NAMALWA (cell line): ENCODE data around the gene UNCX.
"Not testable (repeated sequence)": the region's sequence is repeated elsewhere in the genome, so short reads cannot be mapped to it uniquely, and the experiment has no call there.

Experiments used
- DNase-seq: peaks from one replicate; pipeline ENCODE4 v3.0.0-alpha.2; 2015; ENCODE audit warnings: low spot score

Gene UNCX

GRCh38 chr7:1232623-1233332 lies at the start of gene UNCX:
TSS of gene UNCX (plus strand) at chr7:1232872. CDS start at chr7:1233018, 146 bp downstream.
- no peak for DNase-seq

GRCh38 chr7:1187127-1187526 lies 45.5 kb upstream of the UNCX start:
- no peak for DNase-seq

GRCh38 chr7:1188720-1189294 lies 43.9 kb upstream of the UNCX start:
- DNase-seq = no peak

GRCh38 chr7:1189986-1190772 lies 42.5 kb upstream of the UNCX start:
- no peak for DNase-seq

GRCh38 chr7:1192171-1192676 lies 40.4 kb upstream of the UNCX start:
- DNase-seq = no peak

- DNase-seq = no peak
Measured at GRCh38 chr7:1193593-1194424, 38.9 kb upstream of the UNCX start.

- DNase-seq = not testable (repeated sequence)
Measured at GRCh38 chr7:1196441-1196840, 36.2 kb upstream of the UNCX start.

- no peak for DNase-seq
Measured at GRCh38 chr7:1196950-1197349, 35.7 kb upstream of the UNCX start.

- DNase-seq = no peak
Measured at GRCh38 chr7:1197997-1198625, 34.6 kb upstream of the UNCX start.

- no peak for DNase-seq
Measured at GRCh38 chr7:1200045-1200444, 32.6 kb upstream of the UNCX start.

GRCh38 chr7:1201916-1202315 lies 30.8 kb upstream of the UNCX start:
- no peak for DNase-seq

- DNase-seq = not testable (repeated sequence)
Measured at GRCh38 chr7:1202914-1203313, 29.8 kb upstream of the UNCX start.

- DNase-seq = no peak
Measured at GRCh38 chr7:1204460-1205140, 28.1 kb upstream of the UNCX start.

GRCh38 chr7:1205742-1206141 lies 26.9 kb upstream of the UNCX start:
- DNase-seq = not testable (repeated sequence)

GRCh38 chr7:1209097-1209496 lies 23.6 kb upstream of the UNCX start:
- DNase-seq = no peak

GRCh38 chr7:1210321-1210978 lies 22.2 kb upstream of the UNCX start:
- DNase-seq = no peak

- no peak for DNase-seq
Measured at GRCh38 chr7:1210979-1211608, 21.6 kb upstream of the UNCX start.

GRCh38 chr7:1211611-1212010 lies 21.1 kb upstream of the UNCX start:
- DNase-seq = no peak

GRCh38 chr7:1212025-1212424 lies 20.6 kb upstream of the UNCX start:
- DNase-seq = not testable (repeated sequence)

- no peak for DNase-seq
Measured at GRCh38 chr7:1214516-1214915, 18.2 kb upstream of the UNCX start.
